VCaP (cell line): ENCODE data around the gene NCSTN.

ENCODE experiments used
- H3K27ac ChIP-seq: fragments of 450-650 bp; 2 replicates; pipeline ENCODE4 v1.5.1; 2017
- CTCF ChIP-seq: fragments of 450-650 bp; conservative IDR thresholded peaks from 2 replicates; pipeline ENCODE4 v1.5.1; 2017; ENCODE audit warnings: mild to moderate bottlenecking, moderate library complexity

Gene NCSTN

GRCh38 chr1:160404094-160404493 lies 60.9 kb downstream of the NCSTN start:
- no peak for TF ChIP-seq CTCF
- no peak overlapping the region for H3K27ac ChIP-seq

- no peak for TF ChIP-seq CTCF
- no peak overlapping the region for H3K27ac ChIP-seq
Observed at GRCh38 chr1:160405331-160405877, 62.2 kb downstream of the NCSTN start.

- no peak overlapping the region for H3K27ac ChIP-seq
- TF ChIP-seq CTCF = no peak
Observed at GRCh38 chr1:160406131-160406968, 63.2 kb downstream of the NCSTN start.

GRCh38 chr1:160407839-160408801 lies 64.9 kb downstream of the NCSTN start:
- no peak for TF ChIP-seq CTCF
- H3K27ac ChIP-seq = no peak overlapping the region
